Breast epithelium (tissue), 3 donors: ENCODE results near the gene LRRFIP1.

Source experiments
- CTCF ChIP-seq, 3 donors: fragments of 450-650 bp; IDR thresholded peaks; one replicate each; pipeline ENCODE4 v1.5.1; 2016 to 2017; ENCODE audit warnings: antibody characterized with exemption in 3 of 3, mild to moderate bottlenecking in 3 of 3, moderate library complexity in 3 of 3
- POLR2A ChIP-seq: fragments of 450-650 bp; IDR thresholded peaks from one replicate; pipeline ENCODE4 v1.6.1; 2016; ENCODE audit warnings: antibody characterized with exemption, mild to moderate bottlenecking, moderate library complexity
- POLR2AphosphoS5 ChIP-seq, 3 donors: sonication (generic); formaldehyde crosslinking; IDR thresholded peaks; one replicate each; pipeline ENCODE4 v1.6.1; 2017; ENCODE audit warnings: antibody characterized with exemption in 3 of 3

- no peak for TF ChIP-seq CTCF (IDR thresholded peaks at IDR 0.05)
- no peak for TF ChIP-seq POLR2AphosphoS5 (IDR thresholded peaks at IDR 0.05)
- TF ChIP-seq POLR2A = no peak
Measured at GRCh38 chr2:237602409-237602808, 25.0 kb upstream of the LRRFIP1 start.
